CD4-positive, alpha-beta T cell treated with Interleukin-10 for 1 hour (primary cell): Measurements from ENCODE around the gene DSC1.
"Not testable (repeated sequence)": the region's sequence is repeated elsewhere in the genome, so short reads cannot be mapped to it uniquely, and the experiment has no call there.

ENCODE experiments used
- DNase-seq: peaks from one replicate; pipeline ENCODE4 v3.0.0-alpha.2; 2020

Gene DSC1

GRCh38 chr18:31170335-31170734, 7.7 kb upstream of the DSC1 start:
- DNase-seq = no peak

GRCh38 chr18:31162419-31162793, 250 bp downstream of the DSC1 start:
- DNase-seq = no peak

- DNase-seq = no peak
Observed at GRCh38 chr18:31161757-31162418, 768 bp downstream of the DSC1 start.

GRCh38 chr18:31156821-31157763, 5.6 kb downstream of the DSC1 start:
- no peak for DNase-seq

- DNase-seq = no peak
Observed at GRCh38 chr18:31155498-31155897, 7.2 kb downstream of the DSC1 start.

- DNase-seq = no peak
Observed at GRCh38 chr18:31154181-31154580, 8.5 kb downstream of the DSC1 start.

GRCh38 chr18:31149351-31149750, 13.3 kb downstream of the DSC1 start:
- DNase-seq = no peak

DNA sequence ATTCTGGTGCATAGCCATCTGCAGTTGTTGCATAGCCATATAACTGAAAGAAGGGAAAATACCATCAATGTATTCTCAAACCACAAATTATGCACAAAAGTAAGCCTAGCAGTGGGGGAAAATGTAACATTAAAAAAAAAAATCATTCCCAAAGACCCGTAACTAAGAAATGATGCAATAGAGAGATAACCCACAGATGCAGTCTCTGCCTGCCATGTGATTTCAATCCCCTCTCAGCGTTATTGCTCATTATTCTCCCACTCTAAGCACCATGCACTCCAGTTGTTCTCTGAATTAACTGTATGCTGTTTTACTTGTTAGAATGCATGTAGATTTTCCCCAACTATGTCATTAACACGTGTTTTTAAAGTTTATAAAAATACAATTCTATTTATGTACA, 14.1 kb downstream of the DSC1 start:
- no peak for DNase-seq

- no peak for DNase-seq
Observed at GRCh38 chr18:31146809-31147208, 15.8 kb downstream of the DSC1 start.

DNA sequence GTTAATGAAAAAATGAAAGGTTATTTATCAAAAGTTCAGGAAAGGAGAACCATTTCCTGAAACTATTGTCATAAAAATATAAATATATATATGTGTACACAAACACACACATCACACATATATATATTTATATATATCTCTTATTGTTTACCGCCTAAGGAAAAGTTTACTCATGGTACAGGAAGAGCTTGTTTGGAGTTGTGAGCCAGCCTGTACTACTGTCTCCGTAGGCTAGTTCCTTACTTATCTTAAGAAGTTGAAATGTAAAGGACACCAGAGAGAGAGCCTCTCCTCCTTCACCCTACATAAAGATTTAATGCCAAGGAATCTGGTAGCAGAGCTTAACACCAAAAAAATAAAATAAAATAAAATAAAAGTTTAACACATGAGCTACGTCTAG, 19.6 kb downstream of the DSC1 start:
- DNase-seq = no peak

- no peak for DNase-seq
Observed at GRCh38 chr18:31138709-31139108, 23.9 kb downstream of the DSC1 start.

DNA sequence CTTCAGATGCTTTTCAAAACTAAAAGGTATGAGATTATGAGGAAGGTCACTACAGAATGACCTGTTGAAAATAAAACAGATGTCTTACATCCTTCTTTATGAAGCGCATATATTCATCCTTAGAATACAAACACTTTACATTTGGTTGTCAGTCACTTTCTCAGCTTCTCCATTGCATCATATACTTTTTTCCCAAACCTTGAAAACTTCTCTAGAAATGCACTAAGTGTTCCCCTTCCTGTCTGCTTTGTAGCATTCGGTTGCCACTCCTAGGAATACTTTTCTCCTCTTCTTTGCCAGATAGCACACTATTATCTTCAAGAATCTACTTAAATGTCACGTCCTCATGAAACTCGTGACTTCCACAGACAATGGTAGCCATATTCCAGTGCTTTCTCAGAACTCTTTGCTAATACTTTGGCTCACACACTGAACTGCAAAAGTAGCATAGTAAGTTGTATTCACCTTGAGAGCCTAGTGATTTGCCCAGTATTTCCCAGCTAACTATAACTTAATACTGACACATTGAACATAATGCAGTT, 27.6 kb downstream of the DSC1 start:
- DNase-seq = no peak

DNA sequence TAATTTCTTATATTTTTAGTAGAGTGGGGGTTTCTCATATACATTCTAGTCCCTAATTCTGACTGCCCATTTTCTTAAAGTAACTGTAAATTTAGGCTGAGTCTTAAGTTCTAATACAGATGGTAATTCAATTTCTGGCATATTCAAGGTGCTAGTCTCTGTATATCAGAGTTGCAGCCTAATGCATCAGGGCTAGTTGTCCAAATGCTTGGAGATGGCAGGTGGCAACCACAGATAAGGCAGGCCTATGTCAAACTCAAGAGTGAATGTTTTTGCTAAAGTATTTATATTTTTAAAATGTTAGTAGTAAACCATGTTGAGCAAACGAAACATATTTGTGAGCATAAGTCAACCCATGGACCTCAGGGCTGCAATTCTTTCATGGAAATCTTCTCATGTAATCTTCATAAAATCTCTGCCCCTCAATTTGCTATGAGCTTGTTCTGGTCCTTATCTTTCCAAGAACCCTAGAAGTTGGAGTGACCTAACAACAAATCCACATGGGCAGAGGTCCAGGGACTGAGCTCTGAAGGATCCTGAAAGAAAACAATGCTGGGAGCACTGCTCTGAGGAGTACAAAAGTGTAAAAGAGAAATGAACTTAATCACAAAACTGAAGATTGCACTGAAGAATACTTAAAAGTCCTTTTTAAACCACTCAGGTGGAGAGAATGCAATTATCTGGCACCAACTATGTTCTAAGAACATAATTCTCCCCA, 33.1 kb downstream of the DSC1 start:
- DNase-seq = no peak

DNA sequence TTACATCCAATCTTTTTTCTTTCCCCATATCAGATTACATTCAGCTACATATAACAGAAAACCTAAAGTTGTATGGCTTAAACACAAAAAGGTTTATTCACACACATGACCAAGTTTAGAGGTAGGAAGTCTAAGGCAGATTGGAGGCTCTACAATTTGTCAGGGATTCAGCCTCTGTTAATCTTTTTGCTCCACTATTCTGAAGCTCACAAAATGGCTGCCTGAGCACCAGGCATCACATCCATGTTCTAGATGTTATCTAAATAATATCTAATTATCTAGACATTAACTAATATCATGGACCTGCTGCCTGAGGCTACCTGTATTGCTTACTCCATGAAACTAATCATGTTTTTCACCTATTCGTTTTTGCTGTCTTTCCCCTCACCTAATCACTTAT, 36.8 kb downstream of the DSC1 start:
- DNase-seq = no peak

- DNase-seq = not testable (repeated sequence)
Observed at GRCh38 chr18:31123125-31123524, 39.5 kb downstream of the DSC1 start.

DNA sequence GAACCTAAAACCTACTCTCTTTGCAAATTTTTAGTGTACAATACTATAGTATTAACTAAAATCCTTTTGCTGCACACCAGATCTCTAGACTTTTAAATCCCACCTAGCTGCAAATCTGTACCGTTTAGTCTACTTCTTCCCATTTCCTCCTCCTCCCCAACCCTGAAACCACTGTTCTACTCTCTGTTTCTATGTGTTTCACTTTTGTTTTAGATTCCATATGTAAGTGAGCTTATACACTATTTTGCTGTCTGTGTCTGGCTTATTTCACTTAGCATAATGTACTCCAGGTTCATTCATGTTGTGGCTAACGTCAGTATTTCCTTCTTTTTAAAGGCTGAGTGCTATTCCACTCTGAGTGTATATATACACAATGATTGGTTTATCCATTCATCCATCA, 42.1 kb downstream of the DSC1 start:
- DNase-seq = no peak

DNA sequence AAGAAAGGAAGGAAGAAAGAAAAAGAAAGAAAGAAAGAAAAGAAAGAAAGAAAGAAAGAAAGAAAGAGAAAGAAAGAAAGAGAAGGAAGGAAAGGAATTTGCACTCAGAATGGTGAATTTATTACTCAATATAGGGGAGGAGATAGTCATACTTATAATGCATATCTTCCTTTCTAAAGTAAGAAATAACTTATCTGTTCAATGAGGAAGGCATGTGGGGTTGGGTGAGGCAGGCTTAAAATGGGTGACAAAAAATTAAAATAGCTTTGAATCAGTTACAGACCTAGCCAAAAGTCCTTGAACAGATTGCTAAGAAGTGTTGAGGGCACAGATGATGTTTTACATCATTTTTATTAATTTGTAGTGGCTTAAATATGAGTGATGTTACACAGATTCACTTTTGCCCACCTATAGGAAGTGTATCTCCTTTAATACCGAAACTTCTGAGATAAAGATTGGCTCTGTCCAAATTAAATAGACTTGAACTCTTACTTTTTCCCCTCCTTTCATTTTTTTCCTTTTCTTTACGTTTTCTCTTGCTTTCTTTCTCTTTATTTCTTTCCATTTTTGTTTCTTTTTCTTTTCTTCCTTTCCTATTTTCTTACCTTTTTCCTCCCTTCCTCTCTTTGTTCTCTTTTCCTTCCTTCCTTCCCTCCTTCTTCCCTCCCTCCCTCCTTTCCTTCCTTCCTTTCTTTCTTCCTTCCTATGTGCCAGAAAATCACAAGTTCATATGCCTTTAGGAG, 45.6 kb downstream of the DSC1 start:
- no peak for DNase-seq

DNA sequence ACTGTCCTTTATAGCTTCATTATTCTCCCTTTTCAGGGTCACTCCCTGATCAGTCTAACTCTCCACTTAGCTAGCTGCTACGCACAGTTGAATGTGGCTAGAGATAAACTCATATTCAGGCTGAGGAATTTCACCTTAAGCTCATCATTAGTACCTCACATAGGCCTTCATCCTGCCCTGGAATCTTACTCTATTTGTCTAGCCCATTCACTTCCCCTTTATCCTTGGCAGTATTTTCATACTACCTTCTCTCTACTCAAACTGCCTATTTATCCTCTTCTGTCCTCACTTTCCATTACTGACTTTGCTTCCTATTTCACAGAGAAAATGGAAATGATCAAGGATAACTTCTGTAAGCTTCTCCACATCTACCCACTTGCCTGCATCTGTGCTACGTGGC, 49.9 kb downstream of the DSC1 start:
- no peak for DNase-seq

GRCh38 chr18:31105733-31106132, 56.9 kb downstream of the DSC1 start:
- DNase-seq = no peak

DNA sequence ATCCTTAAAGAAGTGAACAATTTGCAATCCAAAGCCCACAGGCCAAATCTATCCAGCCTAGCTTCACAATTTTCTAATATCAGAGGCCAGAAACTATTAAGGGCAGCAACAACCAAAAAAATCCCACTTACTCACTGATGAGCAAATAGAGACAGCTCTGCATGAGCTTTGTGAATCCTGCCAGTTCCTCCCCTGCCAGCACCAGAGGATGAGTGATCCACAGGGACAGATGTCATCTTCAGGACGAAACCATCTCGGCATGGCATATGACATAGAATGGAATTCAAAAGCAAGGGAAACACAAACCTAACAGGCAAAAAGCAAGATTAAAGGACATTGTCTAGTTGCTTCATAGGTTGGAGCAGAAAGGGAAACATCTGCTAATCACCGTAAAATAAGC, 58.2 kb downstream of the DSC1 start:
- DNase-seq = no peak

- DNase-seq = no peak
Observed at GRCh38 chr18:31103423-31103822, 59.2 kb downstream of the DSC1 start.

DNA sequence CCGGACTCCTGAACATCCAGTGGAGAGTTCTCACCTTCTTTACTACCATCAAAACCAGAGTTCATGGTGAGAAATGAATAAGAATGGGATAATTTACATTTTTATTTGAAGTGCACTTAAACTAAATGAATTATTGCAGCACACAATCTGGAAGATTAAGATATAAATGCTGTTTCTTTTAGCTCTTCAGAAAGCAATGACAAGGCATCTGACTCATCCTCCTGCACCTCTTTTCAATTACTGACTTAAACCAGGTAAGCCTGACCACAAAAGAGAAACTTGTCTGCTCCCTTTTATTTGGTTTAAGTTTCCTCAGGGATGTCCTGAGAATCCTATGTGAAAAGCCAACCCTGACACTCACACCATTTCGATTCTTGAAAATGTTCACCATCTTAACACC, 59.7 kb downstream of the DSC1 start:
- no peak for DNase-seq
